VCaP (cell line): Measurements from ENCODE around the gene PTPMT1.
"Not testable (repeated sequence)": the region's sequence is repeated elsewhere in the genome, so short reads cannot be mapped to it uniquely, and the experiment has no call there.

Experiments
- H3K27ac ChIP-seq: fragments of 450-650 bp; 2 replicates; pipeline ENCODE4 v1.5.1; 2017
- TF ChIP-seq, protein P1 (sequence below): fragments of 450-650 bp; conservative IDR thresholded peaks from 2 replicates; pipeline ENCODE4 v1.5.1; 2017; ENCODE audit warnings: mild to moderate bottlenecking, moderate library complexity

The PTPMT1 gene, protein sequence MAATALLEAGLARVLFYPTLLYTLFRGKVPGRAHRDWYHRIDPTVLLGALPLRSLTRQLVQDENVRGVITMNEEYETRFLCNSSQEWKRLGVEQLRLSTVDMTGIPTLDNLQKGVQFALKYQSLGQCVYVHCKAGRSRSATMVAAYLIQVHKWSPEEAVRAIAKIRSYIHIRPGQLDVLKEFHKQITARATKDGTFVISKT

DNA sequence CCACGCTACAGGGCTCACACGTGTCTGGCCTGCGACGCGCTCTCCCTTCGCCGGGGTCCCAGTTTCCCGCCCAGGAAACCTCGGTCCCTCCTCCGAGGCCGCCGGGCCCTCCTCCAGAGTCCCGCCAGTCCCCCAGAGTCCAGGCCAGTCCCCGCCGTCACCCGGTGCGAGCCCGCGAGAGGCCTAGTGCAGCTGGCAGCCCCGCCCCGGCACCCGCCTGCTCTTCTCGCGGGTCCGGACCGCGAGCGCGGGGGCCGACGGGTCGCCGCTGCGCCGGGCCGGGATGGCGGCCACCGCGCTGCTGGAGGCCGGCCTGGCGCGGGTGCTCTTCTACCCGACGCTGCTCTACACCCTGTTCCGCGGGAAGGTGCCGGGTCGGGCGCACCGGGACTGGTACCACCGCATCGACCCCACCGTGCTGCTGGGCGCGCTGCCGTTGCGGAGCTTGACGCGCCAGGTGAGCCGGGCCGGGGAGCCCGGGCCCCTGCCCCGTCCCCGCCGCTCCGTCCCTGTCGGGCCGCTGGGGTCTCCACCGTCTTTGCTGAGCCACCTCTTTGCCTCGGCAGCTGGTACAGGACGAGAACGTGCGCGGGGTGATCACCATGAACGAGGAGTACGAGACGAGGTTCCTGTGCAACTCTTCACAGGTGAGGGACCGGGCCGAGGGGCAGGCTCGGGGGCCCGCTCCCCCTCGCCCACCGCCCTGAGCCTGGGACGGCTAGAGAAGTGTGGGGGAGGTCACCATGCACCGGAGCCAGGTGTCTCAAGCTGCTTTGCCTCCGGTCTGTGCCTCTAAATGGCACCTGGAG lies at the start of gene PTPMT1:
Gene PTPMT1, plus strand, starts transcription at position 260 of the 809 bp plus-strand sequence. Its CDS starts 24 bp downstream, at position 284.
- H3K27ac ChIP-seq: peak within 1 kb of the TSS; percentile 83
- TF ChIP-seq, protein P1, sequence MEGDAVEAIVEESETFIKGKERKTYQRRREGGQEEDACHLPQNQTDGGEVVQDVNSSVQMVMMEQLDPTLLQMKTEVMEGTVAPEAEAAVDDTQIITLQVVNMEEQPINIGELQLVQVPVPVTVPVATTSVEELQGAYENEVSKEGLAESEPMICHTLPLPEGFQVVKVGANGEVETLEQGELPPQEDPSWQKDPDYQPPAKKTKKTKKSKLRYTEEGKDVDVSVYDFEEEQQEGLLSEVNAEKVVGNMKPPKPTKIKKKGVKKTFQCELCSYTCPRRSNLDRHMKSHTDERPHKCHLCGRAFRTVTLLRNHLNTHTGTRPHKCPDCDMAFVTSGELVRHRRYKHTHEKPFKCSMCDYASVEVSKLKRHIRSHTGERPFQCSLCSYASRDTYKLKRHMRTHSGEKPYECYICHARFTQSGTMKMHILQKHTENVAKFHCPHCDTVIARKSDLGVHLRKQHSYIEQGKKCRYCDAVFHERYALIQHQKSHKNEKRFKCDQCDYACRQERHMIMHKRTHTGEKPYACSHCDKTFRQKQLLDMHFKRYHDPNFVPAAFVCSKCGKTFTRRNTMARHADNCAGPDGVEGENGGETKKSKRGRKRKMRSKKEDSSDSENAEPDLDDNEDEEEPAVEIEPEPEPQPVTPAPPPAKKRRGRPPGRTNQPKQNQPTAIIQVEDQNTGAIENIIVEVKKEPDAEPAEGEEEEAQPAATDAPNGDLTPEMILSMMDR: no peak

DNA sequence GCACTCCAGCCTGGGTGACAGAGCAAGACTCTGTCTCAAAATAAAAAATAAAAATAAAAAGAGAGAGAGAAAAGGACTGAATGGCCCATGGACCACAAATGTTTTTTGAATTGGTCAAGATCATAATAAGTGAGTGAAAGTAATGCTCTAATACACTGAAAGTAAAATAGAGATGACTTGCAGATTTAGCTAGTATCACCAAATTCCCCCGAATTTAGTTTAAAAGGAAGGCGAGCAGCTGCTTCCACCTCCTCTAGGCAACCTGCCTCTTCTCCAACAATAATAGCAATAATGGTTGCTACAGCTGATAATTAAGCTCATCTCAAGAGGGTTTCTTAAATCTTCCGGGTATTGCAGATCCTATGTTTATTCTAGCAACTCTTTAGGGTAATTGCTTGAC lies 49.2 kb upstream of the PTPMT1 start:
- H3K27ac ChIP-seq: no peak overlapping the region
- TF ChIP-seq, protein P1: no peak

DNA sequence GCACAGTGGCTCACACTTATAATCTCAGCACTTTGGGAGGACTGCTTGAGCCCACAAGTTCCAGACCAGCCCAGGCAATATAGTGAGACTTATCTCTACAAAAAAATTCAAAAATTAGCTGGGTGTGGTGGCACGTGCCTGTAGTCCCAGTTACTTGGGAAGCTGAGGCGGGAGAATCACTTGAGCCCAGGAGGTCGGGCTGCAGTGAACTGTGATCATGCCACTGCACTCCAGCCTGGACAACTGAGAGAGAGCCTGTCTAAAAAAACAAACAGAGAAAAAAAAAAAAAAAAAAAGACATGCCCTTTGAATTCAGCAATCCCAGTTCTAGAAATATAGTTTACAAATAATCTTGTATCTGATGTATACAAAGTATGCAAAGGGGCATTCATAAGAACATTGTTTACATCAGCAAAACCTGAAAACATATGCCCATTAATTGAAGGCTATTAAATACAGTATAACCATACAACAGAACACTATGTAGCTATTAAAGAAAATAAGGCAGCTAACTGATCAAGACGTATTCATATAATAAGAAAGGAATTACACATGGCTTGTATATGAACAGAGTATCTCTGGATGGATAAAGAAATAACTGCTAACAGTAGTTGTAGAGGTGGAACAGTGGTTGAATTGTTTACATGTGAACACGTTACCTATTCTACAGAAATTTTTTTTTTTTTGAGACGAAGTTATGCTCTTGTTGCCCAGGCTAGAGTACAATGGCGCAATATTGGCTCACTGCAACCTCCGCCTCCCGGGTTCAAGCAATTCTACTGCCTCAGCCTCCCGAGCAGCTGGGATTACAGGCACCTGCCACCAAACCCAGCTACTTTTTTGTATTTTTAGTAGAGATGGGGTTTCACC lies 48.2 kb upstream of the PTPMT1 start:
- H3K27ac ChIP-seq: no peak overlapping the region
- TF ChIP-seq, protein P1: no peak

DNA sequence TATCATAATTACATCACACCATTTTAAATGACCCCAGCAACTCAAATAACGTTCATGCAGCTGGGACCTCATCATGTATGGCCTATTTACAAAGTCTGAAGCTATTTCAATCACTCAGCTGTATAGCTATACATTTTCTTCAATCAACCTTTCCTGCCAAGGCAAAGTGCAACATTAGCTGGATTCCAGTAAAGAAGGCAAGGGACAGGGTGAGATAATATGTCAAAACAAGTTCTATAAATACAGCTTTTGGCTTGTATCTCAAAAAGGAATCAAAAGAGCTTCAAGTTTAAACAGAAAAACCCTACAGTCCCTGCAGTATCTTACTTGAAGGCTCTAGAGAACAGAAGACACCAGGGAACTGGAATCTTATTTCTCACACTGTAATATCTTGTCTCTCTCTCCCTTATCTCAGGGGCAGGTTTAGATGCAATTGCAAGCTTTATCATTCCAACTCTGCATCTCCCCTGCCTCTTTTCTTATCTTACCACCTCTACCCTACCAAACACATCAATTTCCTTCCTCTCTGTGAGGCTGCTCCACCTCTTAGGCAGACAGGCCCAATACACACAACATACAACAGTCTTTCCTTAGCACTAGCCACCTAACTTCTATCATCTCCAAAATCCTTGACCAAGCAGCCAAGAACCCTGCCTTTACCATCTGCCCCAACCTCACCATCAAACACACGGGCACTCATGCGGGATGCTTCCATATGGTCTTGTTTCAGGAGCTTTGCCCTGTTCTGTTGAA lies 47.0 kb upstream of the PTPMT1 start:
- TF ChIP-seq, protein P1: no peak
- no peak overlapping the region for H3K27ac ChIP-seq

DNA sequence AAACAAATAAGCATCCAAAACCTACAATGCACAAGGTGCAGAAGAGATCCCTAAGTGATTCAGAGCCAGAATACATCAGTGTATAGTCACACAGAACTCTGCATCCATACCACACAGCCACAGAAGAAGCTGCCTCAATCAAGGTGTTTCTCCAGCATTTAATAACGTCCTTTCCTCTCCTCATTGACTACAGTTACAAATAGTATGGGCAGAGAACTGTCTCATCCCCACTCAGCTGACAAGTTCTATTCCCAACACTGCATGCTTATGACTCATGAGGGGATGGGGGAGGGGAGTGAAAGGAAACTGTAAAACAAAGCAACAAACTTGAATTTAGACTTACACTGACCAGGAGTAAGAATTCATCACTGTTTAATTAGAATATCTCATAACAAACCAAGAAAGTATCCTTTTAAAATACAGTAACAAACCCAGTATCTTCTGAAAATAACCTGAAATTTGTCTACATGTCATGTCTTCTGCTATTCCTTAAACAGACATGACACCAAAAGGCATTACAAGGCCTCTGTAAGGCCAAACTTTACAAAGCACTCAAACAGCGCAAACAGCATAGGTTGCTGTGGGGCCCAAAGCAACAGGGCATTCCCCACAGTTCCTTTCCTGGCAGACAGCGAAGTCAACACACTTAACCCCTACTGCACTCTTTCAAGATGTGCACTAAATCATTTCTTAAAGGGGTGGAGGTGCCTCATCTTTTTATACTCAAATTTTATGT lies 41.7 kb upstream of the PTPMT1 start:
- peak overlapping the region; percentile 37; the same call in 1 of the 2 replicates for H3K27ac ChIP-seq
- TF ChIP-seq, protein P1: no peak

DNA sequence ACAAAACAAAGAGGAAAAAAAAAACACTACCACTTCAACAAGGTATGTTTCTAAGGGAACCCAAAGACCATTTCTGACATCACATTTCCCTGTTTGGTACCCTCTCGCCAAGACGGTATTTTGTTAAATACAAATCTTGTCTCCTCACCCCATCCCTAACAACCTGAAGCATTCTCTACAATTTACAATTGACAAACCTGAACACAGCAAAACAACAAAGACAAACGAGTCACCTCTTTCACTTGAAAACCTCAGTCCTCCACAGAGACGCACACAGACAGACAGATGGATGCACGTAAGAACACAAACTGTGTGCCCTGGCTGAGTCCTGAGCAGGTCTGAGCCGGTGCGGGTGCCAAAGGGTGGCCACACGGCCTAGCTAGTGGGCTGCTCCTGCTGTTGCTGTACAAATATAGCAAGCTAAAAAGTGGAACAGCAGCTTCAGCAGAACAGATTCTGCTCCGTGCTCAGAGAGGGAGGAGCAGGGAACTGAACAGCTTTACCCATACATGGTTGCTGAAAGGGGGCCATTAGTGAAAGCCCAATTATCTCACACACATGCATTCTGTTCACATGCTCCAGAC lies 41.0 kb upstream of the PTPMT1 start:
- H3K27ac ChIP-seq: peak overlapping the region; percentile 37
- TF ChIP-seq, protein P1: no peak

DNA sequence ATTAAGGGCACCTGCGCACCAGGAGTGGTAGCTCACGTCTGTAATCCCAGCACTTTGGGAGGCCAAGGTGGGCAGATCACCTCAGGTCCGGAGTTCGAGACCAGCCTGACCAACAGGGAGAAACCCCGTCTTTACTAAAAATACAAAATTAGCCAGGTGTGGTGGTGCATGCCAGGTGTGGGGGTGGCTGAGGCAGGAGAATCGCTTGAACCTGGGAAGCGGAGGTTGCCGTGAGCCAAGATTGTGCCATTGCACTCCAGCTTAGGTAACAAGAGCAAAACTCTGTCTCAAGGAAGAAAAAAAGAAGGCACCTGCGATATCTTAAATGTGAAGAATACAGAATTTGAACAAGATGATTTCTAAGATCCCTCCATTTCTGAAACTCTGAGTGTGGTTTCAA lies 39.4 kb upstream of the PTPMT1 start:
- H3K27ac ChIP-seq: not testable (repeated sequence)
